HEK293 (cell line): ENCODE results near the gene MOK.

ENCODE experiments used
- CTCF ChIA-PET: fragments of 350-600 bp; formaldehyde crosslinking; extraction: SDS; loops from one replicate; lab custom pipeline; 2021; ENCODE audit warnings: antibody characterized with exemption; lab: Yijun Ruan, JAX
- POLR2A ChIA-PET: fragments of 300-600 bp; formaldehyde crosslinking; extraction: SDS; loops from one replicate; lab custom pipeline; 2020; ENCODE audit warnings: antibody characterized with exemption, inconsistent platforms; lab: Yijun Ruan, JAX
- H3K27ac ChIP-seq: fragments of 200-500 bp; sonication (Bioruptor generic); 2 replicates; pipeline ENCODE4 v1.5.1; 2014; ENCODE audit warnings: low read depth, low read length, control low read depth, inconsistent platforms; ENCODE audit errors: extremely low read depth
- H3K36me3 ChIP-seq, 2 experiments: fragments of 200-500 bp in 1 of 2; sonication (Bioruptor generic) in 1 of 2; 1 replicate in 1 of 2; 2 replicates in 1 of 2; pipeline ENCODE4 v1.5.1; 2014 to 2017; ENCODE audit warnings: inconsistent platforms in 2 of 2, low read length in 2 of 2; ENCODE audit not compliant: control insufficient read depth in 2 of 2, insufficient read depth in 1 of 2
- H3K4me1 ChIP-seq: fragments of 200-500 bp; sonication (Bioruptor generic); 2 replicates; pipeline ENCODE4 v1.5.1; 2014; ENCODE audit warnings: mild to moderate bottlenecking, low read length, inconsistent platforms; ENCODE audit not compliant: control insufficient read depth, insufficient read depth
- H3K4me3 ChIP-seq: 2 replicates; pipeline ENCODE4 v1.5.1; 2011; ENCODE audit warnings: low read depth, mild to moderate bottlenecking, control low read depth, low read length, moderate library complexity
- H3K9me3 ChIP-seq: fragments of 200-500 bp; sonication (Bioruptor generic); 2 replicates; pipeline ENCODE4 v1.5.1; 2014; ENCODE audit warnings: low read depth, low read length, inconsistent platforms; ENCODE audit not compliant: control insufficient read depth, insufficient read depth
- GFI1B ChIP-seq: fragments of 450-650 bp; formaldehyde crosslinking; IDR thresholded peaks from 2 replicates; pipeline ENCODE4 v1.5.1; 2016; ENCODE audit warnings: missing biosample characterization, missing genetic modification characterization
- PRDM2 ChIP-seq: fragments of 450-650 bp; formaldehyde crosslinking; IDR thresholded peaks from 2 replicates; pipeline ENCODE4 v1.5.1; 2016; ENCODE audit warnings: missing biosample characterization, missing genetic modification characterization, borderline replicate concordance
- REST ChIP-seq: fragments of 450-650 bp; formaldehyde crosslinking; IDR thresholded peaks from 2 replicates; pipeline ENCODE4 v1.5.1; 2016; ENCODE audit warnings: missing biosample characterization, missing genetic modification characterization
- TCF7L2 ChIP-seq: IDR thresholded peaks from 2 replicates; pipeline ENCODE4 v1.6.1; 2011; ENCODE audit warnings: low read depth, mild to moderate bottlenecking, inconsistent platforms, low read length, moderate library complexity, borderline replicate concordance
- ZBTB21 ChIP-seq: fragments of 450-650 bp; formaldehyde crosslinking; IDR thresholded peaks from 2 replicates; pipeline ENCODE4 v1.5.1; 2017; ENCODE audit warnings: missing biosample characterization, missing genetic modification characterization
- ZBTB48 ChIP-seq: fragments of 450-650 bp; formaldehyde crosslinking; IDR thresholded peaks from 2 replicates; pipeline ENCODE4 v1.5.1; 2016; ENCODE audit warnings: missing biosample characterization, missing genetic modification characterization
- ZNF18 ChIP-seq: fragments of 450-650 bp; formaldehyde crosslinking; IDR thresholded peaks from 2 replicates; pipeline ENCODE4 v1.5.1; 2016; ENCODE audit warnings: missing biosample characterization, missing genetic modification characterization
- ZNF221 ChIP-seq: fragments of 450-650 bp; formaldehyde crosslinking; IDR thresholded peaks from 2 replicates; pipeline ENCODE4 v1.5.1; 2017; ENCODE audit warnings: missing biosample characterization, missing genetic modification characterization, borderline replicate concordance
- ZNF266 ChIP-seq: fragments of 450-650 bp; formaldehyde crosslinking; IDR thresholded peaks from 2 replicates; pipeline ENCODE4 v1.5.1; 2016; ENCODE audit warnings: missing biosample characterization, missing genetic modification characterization, low read depth
- ZNF280C ChIP-seq: fragments of 450-650 bp; formaldehyde crosslinking; IDR thresholded peaks from 2 replicates; pipeline ENCODE4 v1.5.1; 2016; ENCODE audit warnings: missing biosample characterization, missing genetic modification characterization
- ZNF350 ChIP-seq: fragments of 450-650 bp; formaldehyde crosslinking; IDR thresholded peaks from 2 replicates; pipeline ENCODE4 v1.5.0; 2017; ENCODE audit warnings: missing biosample characterization, mild to moderate bottlenecking, missing genetic modification characterization
- ZNF416 ChIP-seq: fragments of 450-650 bp; formaldehyde crosslinking; IDR thresholded peaks from 2 replicates; pipeline ENCODE4 v1.5.1; 2016; ENCODE audit warnings: missing biosample characterization, missing genetic modification characterization
- ZNF654 ChIP-seq: fragments of 450-650 bp; formaldehyde crosslinking; IDR thresholded peaks from 2 replicates; pipeline ENCODE4 v1.5.1; 2016; ENCODE audit warnings: low read depth, missing biosample characterization, missing genetic modification characterization
- ZNF707 ChIP-seq: fragments of 450-650 bp; formaldehyde crosslinking; IDR thresholded peaks from 2 replicates; pipeline ENCODE4 v1.5.1; 2016; ENCODE audit warnings: missing biosample characterization, missing genetic modification characterization
- ZNF776 ChIP-seq: fragments of 450-650 bp; formaldehyde crosslinking; IDR thresholded peaks from 2 replicates; pipeline ENCODE4 v1.5.0; 2017; ENCODE audit warnings: missing biosample characterization, missing genetic modification characterization, borderline replicate concordance
- ZNF785 ChIP-seq: fragments of 450-650 bp; formaldehyde crosslinking; IDR thresholded peaks from 2 replicates; pipeline ENCODE4 v1.5.1; 2016; ENCODE audit warnings: missing biosample characterization, missing genetic modification characterization
- TF ChIP-seq, protein P1 (sequence below): fragments of 450-650 bp; formaldehyde crosslinking; IDR thresholded peaks from 2 replicates; pipeline ENCODE4 v1.5.1; 2017; ENCODE audit warnings: missing biosample characterization, mild to moderate bottlenecking, missing genetic modification characterization, moderate library complexity

The MOK gene

DNA sequence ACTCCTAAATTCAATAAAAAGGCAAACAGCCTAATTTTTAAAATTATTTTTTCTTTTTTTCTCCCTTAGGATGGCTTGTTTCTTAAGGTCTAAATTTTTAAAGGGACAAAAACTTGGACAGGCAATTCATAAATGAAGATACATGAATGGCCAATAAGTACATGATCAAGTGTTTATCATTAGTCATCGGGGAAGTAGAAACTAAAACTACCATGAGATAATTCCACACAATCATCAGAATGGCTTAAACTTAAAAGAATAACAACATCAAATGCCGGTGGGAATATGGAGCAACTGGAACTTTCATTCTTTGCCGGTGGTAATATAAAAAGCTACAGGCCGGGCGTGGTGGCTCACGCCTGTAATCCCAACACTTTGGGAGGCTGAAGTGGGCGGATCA, 29.1 kb downstream of the MOK start:
- POLR2A ChIA-PET = no interaction called here
- TF ChIP-seq, protein P1, sequence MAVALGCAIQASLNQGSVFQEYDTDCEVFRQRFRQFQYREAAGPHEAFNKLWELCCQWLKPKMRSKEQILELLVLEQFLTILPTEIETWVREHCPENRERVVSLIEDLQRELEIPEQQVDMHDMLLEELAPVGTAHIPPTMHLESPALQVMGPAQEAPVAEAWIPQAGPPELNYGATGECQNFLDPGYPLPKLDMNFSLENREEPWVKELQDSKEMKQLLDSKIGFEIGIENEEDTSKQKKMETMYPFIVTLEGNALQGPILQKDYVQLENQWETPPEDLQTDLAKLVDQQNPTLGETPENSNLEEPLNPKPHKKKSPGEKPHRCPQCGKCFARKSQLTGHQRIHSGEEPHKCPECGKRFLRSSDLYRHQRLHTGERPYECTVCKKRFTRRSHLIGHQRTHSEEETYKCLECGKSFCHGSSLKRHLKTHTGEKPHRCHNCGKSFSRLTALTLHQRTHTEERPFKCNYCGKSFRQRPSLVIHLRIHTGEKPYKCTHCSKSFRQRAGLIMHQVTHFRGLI = no peak
- no peak for TF ChIP-seq ZNF707 (tag by site-specific recombination)
- no peak for TF ChIP-seq ZNF280C
- no peak for TF ChIP-seq ZNF785 (tag by site-specific recombination)
- TF ChIP-seq TCF7L2 = no peak
- TF ChIP-seq ZNF776 (tag by site-specific recombination) = no peak
- TF ChIP-seq ZBTB21 (tag by site-specific recombination) = no peak
- TF ChIP-seq ZBTB48 (tag by site-specific recombination) = no peak
- TF ChIP-seq ZNF18 (tag by site-specific recombination) = no peak
- no peak for TF ChIP-seq REST (tag by site-specific recombination)
- TF ChIP-seq ZNF266 (tag by site-specific recombination) = no peak
- TF ChIP-seq GFI1B = no peak
- TF ChIP-seq ZNF654 (tag by site-specific recombination) = no peak
- TF ChIP-seq ZNF221 (tag by site-specific recombination) = no peak
- TF ChIP-seq ZNF350 (tag by site-specific recombination) = no peak
- TF ChIP-seq ZNF416 (tag by site-specific recombination) = no peak
- no peak for TF ChIP-seq PRDM2 (tag by site-specific recombination)
- TF ChIP-seq, all 188 proteins: peak for 0
- Histone ChIP-seq H3K36me3 (peaks cover 0 to 9% of the 10 kb centered on the region in 2 experiments; a peak in 2 of 3 replicates), H3K4me1 (no peaks in the 10 kb centered on the region), H3K27ac (no peak overlapping the region), H3K4me3 (no peak overlapping the region), H3K9me3 (no peaks in the 10 kb centered on the region)
- CTCF ChIA-PET = no interaction called here
